Breast epithelium (tissue), 4 donors: ENCODE measurements around the gene ACOXL. TPM values are rescaled to one million over a fixed set of nuclear protein-coding genes. Genes with fewer than 3 reads are reported as not detected.
A peak's percentile ranks its signal among the peaks of the same experiment; 100 is the strongest.

ENCODE experiments used
- DNase-seq, 2 donors: peaks; one replicate each; pipeline ENCODE4 v3.0.0-alpha.2; 2019; ENCODE audit warnings: low spot score in 2 of 2
- H3K27ac ChIP-seq, 2 donors: fragments of 200-600 bp; sonication (generic) in 1 of 2; one replicate each; pipeline ENCODE4 v1.5.1; 2016 to 2019; ENCODE audit warnings: mild to moderate bottlenecking in 1 of 2
- H3K27me3 ChIP-seq, 2 donors: fragments of 200-600 bp; sonication (generic) in 1 of 2; one replicate each; pipeline versions ENCODE4 v1.5.1 to v1.6.0; 2017 to 2019; ENCODE audit warnings: control low read depth in 1 of 2, mild to moderate bottlenecking in 1 of 2
- H3K36me3 ChIP-seq: fragments of 200-600 bp; one replicate; pipeline ENCODE4 v1.5.1; 2019
- H3K4me1 ChIP-seq, 2 donors: fragments of 200-600 bp; sonication (generic); one replicate each; pipeline ENCODE4 v1.5.1; 2016 to 2019; ENCODE audit warnings: control low read depth in 1 of 2
- H3K4me3 ChIP-seq, 3 donors: fragments of 200-600 bp; sonication (generic); 1 replicate in 2 of 3; 2 replicates in 1 of 3; pipeline ENCODE4 v1.5.1; 2016 to 2019; ENCODE audit warnings: mild to moderate bottlenecking in 3 of 3, moderate library complexity in 2 of 3
- H3K9me3 ChIP-seq, 2 donors: fragments of 200-600 bp; sonication (generic) in 1 of 2; one replicate each; pipeline ENCODE4 v1.5.1; 2016 to 2019; ENCODE audit warnings: control low read depth in 1 of 2
- CTCF ChIP-seq, 3 donors: fragments of 450-650 bp; IDR thresholded peaks; one replicate each; pipeline ENCODE4 v1.5.1; 2016 to 2017; ENCODE audit warnings: antibody characterized with exemption in 3 of 3, mild to moderate bottlenecking in 3 of 3, moderate library complexity in 3 of 3
- POLR2A ChIP-seq: fragments of 450-650 bp; IDR thresholded peaks from one replicate; pipeline ENCODE4 v1.6.1; 2016; ENCODE audit warnings: antibody characterized with exemption, mild to moderate bottlenecking, moderate library complexity
- POLR2AphosphoS5 ChIP-seq, 3 donors: sonication (generic); formaldehyde crosslinking; IDR thresholded peaks; one replicate each; pipeline ENCODE4 v1.6.1; 2017; ENCODE audit warnings: antibody characterized with exemption in 3 of 3
- intact Hi-C: fragments of 100-400 bp; cut with DNase I; formaldehyde crosslinking; loops from one replicate; pipeline ENCODE4 v1.15.1; 2023; ENCODE audit warnings: low total_unique reads
- total RNA-seq, 3 donors: library from RNA; depleted of rRNA; stranded (reverse); fragments of >200 nt; gene quantifications; one replicate each; pipeline ENCODE4 v1.1.0, GENCODE V29; 2016

Gene ACOXL
- total RNA-seq, 3 donors from 2014 or later: not detected

GRCh38 chr2:111143107-111143842 is 410.9 kb downstream of the ACOXL start:
- H3K36me3 ChIP-seq: no peaks in the 10 kb centered on the region
- H3K4me1 ChIP-seq: peaks cover 0 to 11% of the 10 kb centered on the region in 2 donors
- H3K27ac ChIP-seq: no peak overlapping the region
- no peak for TF ChIP-seq POLR2AphosphoS5 (IDR thresholded peaks at IDR 0.05)
- TF ChIP-seq CTCF (IDR thresholded peaks at IDR 0.05): no peak
- TF ChIP-seq POLR2A: no peak
- H3K27me3 ChIP-seq: no peaks in the 10 kb centered on the region
- DNase-seq: no peak
- no peaks in the 10 kb centered on the region for H3K9me3 ChIP-seq
- no peak overlapping the region for H3K4me3 ChIP-seq
- intact Hi-C loops: no loop called here

GRCh38 chr2:111143843-111144198 is 411.4 kb downstream of the ACOXL start:
- H3K4me1 ChIP-seq: peaks cover 0 to 8% of the 10 kb centered on the region in 2 donors

GRCh38 chr2:111145103-111145760 is 412.9 kb downstream of the ACOXL start:
- DNase-seq: no peak
- intact Hi-C loops: no loop called here
- H3K4me1 ChIP-seq: no peaks in the 10 kb centered on the region
- H3K4me3 ChIP-seq: no peak overlapping the region
- H3K27me3 ChIP-seq: no peaks in the 10 kb centered on the region
- H3K27ac ChIP-seq: no peak overlapping the region
- no peak for TF ChIP-seq CTCF (IDR thresholded peaks at IDR 0.05)
- TF ChIP-seq POLR2A: no peak
- no peaks in the 10 kb centered on the region for H3K36me3 ChIP-seq
- H3K9me3 ChIP-seq: no peaks in the 10 kb centered on the region

More at GRCh38 chr2:111143843-111144198, 411.4 kb downstream of the ACOXL start:
- no peaks in the 10 kb centered on the region for H3K36me3 ChIP-seq
- no peak overlapping the region for H3K27ac ChIP-seq
- H3K9me3 ChIP-seq: no peaks in the 10 kb centered on the region
- intact Hi-C loops: no loop called here
- DNase-seq: no peak
- H3K4me3 ChIP-seq: no peak overlapping the region
- H3K27me3 ChIP-seq: no peaks in the 10 kb centered on the region
- TF ChIP-seq POLR2A (no peak), POLR2AphosphoS5 (IDR thresholded peaks at IDR 0.05) (no peak), CTCF (IDR thresholded peaks at IDR 0.05) (no peak)

- no peak for DNase-seq
- Histone ChIP-seq H3K27me3 (no peaks in the 10 kb centered on the region), H3K4me3 (no peak overlapping the region), H3K9me3 (no peaks in the 10 kb centered on the region), H3K36me3 (no peaks in the 10 kb centered on the region), H3K27ac (no peak overlapping the region), H3K4me1 (no peaks in the 10 kb centered on the region)
- TF ChIP-seq POLR2AphosphoS5 (IDR thresholded peaks at IDR 0.05): no peak
- no peak for TF ChIP-seq POLR2A
- TF ChIP-seq CTCF (IDR thresholded peaks at IDR 0.05): no peak
- intact Hi-C loops: no loop called here
These were observed 413.6 kb downstream of the ACOXL start for GRCh38 chr2:111145951-111146350.

- H3K9me3 ChIP-seq: no peaks in the 10 kb centered on the region
- H3K27me3 ChIP-seq: no peaks in the 10 kb centered on the region
- DNase-seq: no peak
- no peak for TF ChIP-seq POLR2A
- TF ChIP-seq POLR2AphosphoS5 (IDR thresholded peaks at IDR 0.05): no peak
- TF ChIP-seq CTCF (IDR thresholded peaks at IDR 0.05): no peak
- intact Hi-C loops: no loop called here
- H3K36me3 ChIP-seq: no peaks in the 10 kb centered on the region
- H3K27ac ChIP-seq: peak overlapping the region in 1 of 2 donors; percentile 36
- H3K4me3 ChIP-seq: no peak overlapping the region
- no peaks in the 10 kb centered on the region for H3K4me1 ChIP-seq
These were observed 416.0 kb downstream of the ACOXL start for GRCh38 chr2:111148225-111148873.
